Measurements from ENCODE around the gene ATF7IP.

Gene ATF7IP

GRCh38 chr12:14505626-14506596, 140.4 kb downstream of the ATF7IP start:
- peak; percentile 34 for DNase-seq

DNA sequence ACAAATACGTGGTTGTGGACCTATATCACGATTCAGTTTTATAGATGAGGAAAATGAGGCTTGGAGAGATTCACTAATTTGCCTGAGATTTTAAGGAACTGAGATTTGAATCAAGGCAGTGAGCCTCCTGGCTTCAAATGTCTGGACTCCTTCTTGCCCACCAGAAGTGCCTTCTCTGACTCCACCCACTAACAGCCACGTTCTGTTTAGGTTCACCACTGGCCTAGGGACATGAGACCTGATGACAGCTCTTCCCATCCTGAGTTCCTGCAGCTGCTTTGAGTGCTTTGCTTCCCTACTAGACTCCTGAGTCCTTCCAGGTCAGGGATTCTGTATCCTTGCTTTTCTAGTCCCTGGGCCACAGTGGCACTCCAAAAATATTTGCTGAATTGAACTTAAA, 145.1 kb downstream of the ATF7IP start:
- no peak for DNase-seq

GRCh38 chr12:14514154-14514842, 148.8 kb downstream of the ATF7IP start:
- peak; percentile 77 for DNase-seq

GRCh38 chr12:14514946-14515345, 149.5 kb downstream of the ATF7IP start:
- no peak for DNase-seq

DNA sequence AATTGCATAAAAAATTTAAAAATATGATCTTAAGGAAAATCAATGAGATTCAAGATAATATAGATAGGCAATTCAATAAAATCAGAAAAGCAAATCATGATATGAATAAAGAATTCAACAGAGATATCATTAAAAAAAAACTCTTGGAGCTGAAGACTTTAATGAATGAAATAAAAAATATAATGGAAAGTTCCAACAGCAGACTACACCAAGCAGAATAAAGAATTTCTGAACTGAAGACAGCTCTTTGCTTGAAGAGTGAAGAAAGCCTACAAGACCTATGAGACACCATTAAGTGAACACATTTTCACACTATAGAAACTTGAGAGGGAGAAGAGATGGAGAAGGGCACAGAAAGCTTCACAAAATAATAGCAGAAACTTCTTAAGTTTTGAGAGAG, 156.3 kb downstream of the ATF7IP start:
- DNase-seq: no peak

GRCh38 chr12:14525964-14526363, 160.5 kb downstream of the ATF7IP start:
- no peak for DNase-seq

DNA sequence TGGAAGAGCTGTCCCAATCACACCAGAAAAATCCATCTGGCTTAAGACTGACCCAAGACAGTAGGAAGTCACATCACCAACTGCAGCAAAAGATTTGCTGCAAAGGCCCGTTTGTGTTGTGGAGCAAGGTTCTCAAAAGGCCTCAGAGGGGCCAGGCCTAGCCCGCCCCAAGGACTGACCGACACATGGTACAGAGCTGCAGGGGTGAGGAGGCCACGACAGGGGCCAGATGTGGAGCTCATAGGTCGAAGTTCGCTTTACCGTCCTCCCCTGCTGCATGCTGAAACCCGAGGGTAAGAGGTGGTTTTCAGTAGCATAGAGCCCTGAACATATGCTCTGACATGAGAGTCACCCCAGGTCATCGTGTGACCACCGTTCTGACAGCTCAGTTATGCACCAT, 166.7 kb downstream of the ATF7IP start:
- no peak for DNase-seq

DNA sequence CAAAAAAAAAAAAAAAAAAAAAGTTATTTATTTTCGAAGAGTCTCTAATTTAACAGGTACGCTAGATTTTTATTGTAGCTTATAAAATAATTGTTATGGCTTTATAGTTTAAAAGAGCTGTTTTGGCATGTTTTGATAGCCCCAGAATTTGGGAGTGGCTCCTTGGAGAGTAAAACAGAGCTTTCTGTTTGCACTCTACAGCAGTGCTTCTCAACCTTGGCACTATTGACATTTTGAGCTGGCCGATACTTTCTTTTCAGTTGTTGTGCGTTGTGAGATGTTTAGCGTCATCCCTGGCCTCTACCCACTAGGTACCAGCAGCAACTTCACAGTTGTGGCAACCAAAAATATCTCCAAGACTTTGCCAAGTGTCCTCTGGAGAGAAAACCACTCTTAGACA, 171.6 kb downstream of the ATF7IP start:
- no peak for DNase-seq

DNA sequence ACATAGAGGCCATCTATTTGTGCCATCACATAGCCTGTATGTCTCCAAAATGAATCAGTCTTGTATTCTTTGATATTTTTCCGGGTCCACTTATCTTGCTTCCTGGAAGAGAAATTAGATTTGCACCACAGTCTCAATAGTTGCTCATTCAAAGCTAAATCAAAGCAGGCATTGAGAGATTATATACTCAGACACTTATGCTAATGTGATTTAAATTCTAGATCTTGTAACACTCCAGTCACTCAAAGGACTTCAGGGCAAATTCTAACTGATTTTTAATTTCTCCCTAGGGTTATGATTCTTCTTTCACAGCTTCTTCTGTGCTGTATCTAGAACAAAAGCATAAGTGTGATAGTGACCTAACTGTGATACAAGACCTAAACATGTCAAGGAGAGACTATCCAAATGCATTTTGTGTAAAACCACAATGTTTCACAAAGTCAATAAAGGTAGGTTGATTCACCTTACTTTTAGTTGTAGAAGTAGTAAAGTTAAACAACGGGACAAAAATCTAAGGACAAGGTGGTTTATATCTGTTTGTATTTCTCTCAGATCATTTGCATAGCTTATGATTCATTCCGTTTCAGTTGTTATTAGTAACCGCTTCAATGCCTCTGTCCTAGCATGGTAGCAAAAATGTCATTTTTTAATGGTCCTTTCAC, 175.4 kb downstream of the ATF7IP start:
- no peak for DNase-seq

DNA sequence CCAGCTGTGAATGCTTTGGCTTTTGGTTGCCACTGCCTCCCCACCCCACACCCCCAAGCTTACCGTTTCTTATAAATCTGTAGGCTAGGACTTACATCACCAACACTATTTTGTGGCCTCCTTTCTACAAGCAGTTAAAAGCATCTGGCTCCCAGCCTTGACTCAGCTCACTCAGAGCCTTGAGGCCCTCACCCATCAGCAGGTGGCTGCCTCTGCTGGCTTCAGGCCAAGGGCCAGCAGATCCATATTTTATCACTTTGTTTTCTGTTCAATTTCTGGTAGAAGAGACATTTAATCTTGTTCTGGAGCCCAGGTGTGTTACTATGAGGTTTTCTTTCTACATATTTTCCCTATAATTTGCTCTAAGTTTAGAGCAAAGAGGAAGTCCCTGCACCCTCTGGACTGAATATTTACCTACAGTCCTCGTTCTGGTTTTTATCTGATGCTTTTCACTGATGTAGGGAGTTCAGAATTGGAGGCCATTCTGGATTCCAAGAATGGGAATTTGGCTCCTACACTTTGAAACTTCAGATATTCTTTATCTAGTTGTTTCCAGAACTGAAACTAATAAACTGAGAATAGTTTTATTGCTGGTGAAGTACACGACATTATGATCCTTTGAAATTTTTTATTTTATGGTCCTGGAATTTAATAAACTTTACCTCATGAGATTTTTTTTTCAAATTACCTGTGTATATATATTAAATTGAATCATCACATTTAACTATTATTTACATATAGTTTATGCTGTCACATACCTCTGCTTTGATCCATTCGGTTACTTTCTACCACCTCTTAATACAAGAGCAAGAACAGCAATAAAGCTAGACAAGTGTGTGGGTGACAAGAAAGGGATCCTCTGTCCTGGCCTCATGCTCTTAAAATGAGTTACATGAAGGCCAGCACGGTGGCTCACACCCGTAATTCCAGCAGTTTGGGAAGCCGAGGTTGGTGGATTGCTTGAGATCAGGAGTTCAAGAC, 180.0 kb downstream of the ATF7IP start:
- no peak for DNase-seq

GRCh38 chr12:14547571-14547970, 182.1 kb downstream of the ATF7IP start:
- DNase-seq: no peak

DNA sequence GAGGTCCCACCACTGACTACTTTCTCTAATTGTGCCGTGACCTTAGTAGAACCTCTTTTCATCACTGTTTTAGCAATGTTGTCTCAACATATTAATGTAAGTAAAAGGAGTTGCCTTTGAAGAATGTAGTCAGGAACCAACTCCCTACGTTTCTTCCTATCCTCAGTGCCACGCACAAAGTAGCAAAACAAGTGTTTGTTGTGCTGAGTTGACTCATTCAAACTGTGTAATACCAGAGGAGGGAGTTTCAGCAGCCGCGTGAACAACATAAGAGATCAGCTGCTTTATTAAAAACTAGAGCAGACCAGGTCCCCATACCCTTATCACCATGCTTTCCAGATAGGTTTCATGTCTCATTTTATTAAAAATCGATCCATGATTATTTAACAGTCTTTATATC, 183.1 kb downstream of the ATF7IP start:
- DNase-seq: no peak
